GDM1 (cell line): Measurements from ENCODE around the gene SPRING1.

ENCODE experiments used
- DNase-seq: peaks from one replicate; lab custom pipeline; 2025; lab: John Stamatoyannopoulos, UW

SPRING1 gene

DNA sequence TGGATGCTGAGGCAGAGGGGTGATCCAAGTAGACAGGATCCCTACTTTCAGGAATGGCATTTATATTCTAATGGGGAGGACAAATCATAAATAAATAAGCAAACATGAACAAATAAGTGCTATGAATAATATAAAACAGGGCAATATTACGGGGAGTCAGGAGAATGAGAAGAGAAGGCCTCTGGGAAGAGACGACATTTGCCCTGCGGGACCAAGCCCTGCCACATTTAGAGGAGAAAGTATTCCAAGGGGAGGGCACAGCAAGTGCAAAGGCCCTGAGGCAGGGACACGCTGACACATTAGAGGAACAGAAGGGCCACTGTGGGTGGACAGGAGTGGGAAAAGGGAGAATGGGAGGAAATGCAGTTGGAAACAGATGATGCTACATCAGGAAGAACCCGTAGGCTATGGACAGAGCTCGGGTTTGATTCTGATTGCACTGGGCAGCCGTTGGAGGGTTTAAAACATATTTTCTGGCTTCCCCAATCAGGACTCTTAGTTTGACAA, 1.6 kb upstream of the SPRING1 start:
- DNase-seq = no peak

DNA sequence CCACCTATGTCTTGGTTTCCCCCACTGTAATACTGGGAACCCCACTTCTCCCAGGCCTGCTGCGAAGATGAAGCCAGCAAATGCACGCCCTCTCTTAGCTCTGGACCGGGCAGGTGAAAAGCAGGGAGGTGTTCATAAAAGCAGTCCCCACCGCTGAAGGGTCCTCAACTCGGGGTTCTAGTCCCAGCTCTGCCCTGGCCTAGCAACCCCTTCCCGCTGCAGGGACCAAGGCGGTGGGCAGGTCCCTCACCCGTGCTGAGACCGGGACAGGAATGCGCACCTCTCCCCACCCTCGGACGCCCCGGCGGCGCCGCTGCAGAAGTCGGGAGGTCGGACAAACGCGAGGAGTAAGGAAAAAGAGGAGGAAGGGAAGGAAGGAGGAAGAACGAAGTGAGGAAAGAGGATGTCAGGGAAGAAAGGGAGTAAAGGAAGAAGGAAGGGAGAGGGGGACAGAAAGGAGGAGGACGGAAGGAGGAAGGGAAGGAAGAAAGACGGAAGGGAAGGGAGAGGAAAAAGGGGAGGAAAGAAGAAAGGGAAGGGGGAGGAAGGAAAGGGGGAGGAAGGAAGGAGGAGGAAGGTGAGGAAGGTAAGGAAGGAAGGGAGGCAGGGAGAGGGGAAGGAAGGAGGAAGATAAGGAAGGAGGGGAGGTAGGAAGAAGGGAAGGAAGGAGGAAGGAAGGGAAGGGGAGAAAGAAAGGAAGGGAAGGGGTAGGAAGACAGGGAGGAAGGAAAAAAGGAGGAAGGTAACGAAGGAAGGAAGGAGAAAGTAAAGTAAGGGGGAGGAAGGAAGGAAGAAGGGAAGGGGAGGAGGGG, 701 bp downstream of the SPRING1 start:
- DNase-seq = no peak

DNA sequence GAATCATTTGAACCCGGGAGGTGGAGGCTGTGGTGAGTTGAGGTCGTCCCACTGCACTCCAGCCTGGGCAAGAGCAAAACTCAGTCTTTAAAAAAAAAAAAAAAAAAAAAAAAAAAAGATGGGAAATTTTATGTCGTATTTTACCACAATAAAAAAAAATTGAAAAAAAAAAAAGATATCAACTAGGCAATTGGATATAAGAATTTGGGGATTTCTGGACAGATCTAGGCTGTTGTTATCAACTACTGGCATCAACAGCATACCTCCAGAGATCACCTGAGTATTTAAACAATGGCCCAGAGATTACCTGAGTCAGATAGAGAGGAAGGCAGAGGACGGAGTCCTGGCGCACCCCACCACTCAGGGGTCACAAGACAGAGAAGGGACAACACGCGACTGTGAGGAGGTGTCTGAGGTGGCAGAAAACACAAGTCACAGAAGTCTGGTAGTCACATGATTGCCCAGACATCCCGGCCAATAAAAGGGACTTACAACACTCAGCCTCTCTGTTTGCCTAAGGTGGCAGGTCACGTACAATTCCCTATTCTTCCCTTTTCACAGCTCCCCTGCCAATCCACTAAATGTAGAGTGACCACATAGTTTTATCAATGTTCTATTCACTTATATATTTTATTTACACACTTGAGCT, 1.8 kb downstream of the SPRING1 start:
- DNase-seq = no peak

DNA sequence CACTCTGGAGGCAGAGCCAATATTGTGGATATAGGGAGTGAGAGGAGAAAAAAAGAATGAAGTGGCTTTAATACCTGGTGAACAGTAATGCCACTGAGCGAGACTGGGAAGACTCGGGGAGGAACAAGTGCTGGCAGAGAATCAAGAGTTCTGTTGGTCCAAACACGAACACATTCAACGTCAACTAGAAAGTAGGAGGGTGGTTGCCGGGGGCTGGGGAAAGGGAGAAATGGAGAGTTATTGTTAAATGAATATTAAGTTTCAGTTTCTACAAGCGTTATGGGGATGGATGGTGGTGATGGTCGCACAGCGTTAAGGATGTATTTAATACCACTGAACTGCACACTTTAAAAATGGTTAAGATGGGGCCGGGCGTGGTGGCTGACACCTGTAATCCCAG, 2.8 kb downstream of the SPRING1 start:
- DNase-seq = no peak

DNA sequence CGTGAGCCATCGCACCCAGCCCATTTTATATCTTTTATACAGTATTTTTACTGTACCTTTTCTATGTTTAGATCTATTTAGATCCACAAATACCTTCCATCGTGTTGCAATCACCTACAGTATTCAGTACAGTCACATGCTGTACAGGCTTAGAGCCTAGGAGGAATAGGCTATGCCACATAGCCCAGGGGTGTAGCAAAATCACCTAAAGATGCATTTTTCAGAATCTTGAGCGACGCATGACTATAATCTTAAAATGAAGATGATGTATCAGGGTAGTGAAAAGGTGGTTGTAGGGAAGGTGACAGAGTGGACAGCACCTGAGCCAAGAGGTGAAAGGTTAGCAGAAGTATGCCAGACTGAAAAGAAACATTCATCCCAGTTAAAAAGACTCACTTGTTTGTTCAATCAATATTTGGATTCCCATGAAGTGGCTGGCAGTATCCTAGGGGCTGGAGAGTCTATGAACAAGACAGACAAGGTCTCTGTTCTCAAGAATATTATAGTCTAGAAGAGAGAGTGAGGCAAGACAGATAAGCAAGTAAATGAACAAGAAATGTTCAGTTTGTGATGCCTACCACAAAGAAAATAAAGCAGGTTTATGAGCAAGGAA, 3.6 kb downstream of the SPRING1 start:
- no peak for DNase-seq

DNA sequence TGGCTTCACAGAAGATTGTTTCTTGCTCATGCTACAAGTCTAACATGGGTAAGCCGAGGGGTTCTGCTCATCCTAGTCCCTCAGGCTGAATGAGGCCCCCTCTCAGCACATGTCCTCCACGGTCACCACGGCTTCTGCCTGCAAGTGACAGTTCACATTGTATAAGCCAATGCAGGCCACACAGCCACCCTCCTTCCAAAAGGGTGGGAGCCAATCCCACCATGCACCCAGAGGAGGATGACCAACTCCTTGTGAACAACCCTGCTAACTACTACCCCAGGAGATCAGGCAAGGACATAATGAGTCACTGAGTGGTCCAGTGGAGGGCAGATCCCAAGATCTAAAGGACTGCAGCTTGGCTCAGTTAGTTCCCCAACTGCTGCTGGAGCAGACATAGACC, 6.1 kb downstream of the SPRING1 start:
- DNase-seq = no peak

DNA sequence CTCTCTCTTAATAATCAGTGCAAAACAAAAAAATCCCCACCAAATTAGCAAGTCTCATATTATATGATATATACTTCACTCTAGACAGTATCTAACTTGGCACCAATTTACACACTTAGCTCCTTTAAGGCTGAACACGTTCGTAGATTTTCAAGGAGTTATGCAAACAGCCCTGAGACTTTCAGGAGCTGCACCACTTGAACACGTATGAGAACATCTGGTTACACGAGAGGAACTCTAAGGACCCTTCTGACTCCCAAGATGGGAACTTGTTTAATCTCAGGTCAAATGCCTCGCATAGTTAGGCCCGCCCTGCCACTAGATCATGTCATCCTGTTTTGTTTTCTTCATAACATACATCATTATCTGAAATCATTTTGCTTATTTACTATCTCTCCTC, 10.0 kb downstream of the SPRING1 start:
- no peak for DNase-seq

DNA sequence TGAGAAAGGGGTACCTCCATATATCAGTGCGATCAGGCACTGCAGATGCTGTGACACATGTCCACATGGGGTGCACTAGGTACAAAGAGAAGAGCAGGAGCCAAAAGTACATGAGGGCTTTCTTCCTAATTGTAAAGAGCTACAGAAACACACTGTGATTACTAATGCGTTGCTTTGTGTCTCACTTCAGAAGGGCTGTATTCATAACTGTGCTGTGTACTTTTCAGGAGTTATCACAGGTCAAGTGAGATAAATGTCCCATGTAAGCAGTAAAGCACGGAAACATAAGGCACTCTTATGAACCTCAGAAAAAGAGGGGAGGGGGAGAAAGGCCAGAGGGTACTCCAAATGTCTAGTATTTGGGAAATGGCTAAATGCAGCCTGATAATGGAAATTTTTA, 10.6 kb downstream of the SPRING1 start:
- no peak for DNase-seq

DNA sequence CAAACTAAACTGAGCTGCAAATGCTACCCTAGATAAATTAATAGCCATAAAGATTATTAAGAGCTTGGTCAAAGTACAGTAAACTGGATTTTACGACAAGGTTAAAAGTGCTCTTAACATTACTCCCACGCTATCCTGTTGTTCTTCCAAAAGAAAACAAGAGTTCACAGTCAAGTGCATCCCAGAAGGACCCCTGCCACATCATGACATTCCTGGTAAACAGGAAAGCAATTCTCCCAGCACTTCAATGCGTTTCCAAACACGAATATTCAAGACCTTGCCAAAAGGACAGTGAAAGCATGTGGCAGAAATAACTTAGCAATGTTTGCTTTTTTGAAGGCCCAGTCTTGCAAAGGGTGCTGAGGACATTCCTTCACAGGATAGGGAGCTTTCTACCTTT, 11.2 kb downstream of the SPRING1 start:
- DNase-seq = no peak

DNA sequence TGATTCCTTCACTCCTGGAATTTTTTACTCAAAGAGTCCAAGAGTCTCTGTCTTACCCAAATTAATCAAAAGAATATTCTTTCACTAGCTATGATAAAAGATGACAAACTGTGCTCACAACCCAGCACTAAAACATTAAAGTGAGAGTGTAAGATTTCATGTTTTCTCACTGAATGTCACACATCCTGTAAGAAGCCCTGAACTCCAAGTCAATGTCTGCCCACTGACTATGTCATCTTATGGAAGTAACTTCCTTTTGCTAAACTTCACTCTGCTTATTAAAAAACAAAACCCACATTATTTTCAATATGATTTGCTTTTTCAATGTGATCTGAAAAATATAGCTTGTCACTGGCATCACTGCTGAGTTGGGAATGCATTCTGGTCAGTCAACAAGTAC, 15.6 kb downstream of the SPRING1 start:
- DNase-seq = no peak

DNA sequence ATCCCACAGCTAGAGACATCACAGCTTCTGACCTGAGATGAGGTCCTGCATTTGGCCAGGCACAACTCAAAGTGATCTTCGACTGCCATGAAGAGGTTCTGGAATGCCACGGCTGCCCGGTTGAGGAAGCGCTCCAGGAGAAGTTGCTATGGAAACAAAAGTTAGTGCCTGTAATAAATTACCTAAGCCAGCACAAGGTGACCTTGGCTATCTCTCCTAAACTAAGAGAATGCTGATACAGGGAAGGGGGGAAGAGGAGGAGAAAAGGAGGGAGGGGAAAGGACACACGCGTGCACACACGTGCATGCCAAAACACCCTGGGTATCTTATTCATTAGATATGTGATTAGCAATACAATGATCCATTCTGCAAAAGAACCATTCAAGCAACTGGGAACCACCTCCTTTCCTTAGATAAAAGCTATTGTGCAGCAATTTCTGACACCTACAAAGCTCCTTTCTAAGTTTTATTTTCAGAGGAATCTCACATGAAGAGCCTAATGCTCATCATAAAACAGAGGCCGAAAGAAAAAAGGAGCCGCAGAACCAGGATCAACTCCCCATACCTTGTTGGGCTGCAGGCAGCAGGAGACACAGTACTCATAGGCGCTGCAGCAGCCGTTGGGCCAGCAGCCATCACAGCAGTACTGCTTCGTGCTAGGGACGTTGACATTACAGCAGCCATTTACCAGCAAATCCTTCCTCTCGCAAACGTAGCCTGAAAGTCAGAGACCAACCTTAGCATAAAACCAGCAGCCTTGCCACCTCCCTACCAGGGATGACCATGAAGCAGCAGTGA, 17.9 kb downstream of the SPRING1 start:
- no peak for DNase-seq

DNA sequence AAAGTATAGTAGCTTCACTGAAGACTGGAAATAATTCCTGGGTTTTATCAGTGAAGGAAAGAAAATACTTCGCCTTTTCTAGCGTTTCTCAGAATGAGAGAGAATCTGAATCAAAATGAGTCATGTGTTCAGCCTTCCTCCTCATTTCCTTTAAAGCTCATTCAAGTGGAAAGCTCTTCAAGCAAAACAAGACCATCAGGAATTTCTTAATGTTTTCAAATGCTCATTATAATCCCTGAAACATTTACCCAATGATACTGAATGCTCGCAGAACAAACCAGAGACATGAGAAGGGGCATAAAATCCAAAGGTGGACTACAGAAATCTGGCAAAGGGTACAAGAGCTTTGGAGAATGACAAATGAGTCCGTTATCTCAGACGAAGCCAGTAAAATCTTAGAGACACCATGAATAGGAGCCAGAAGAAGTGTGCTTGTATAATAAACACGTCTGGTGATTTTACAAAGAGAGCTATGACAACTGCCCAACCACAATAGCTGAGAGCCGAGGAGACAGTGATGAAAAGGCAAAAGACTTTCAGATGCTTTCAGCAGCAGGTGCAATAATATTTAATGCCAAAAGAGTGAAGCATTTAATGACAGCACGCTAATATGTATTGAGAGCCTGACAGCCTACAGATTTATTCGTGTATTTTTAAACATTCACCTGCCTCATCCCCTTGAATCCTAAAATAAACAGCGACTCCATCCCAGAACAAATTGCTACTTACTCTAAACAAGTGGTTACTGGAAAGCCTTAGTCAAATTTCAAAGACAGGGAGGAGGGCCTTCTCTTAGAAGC, 19.0 kb downstream of the SPRING1 start:
- DNase-seq = no peak

DNA sequence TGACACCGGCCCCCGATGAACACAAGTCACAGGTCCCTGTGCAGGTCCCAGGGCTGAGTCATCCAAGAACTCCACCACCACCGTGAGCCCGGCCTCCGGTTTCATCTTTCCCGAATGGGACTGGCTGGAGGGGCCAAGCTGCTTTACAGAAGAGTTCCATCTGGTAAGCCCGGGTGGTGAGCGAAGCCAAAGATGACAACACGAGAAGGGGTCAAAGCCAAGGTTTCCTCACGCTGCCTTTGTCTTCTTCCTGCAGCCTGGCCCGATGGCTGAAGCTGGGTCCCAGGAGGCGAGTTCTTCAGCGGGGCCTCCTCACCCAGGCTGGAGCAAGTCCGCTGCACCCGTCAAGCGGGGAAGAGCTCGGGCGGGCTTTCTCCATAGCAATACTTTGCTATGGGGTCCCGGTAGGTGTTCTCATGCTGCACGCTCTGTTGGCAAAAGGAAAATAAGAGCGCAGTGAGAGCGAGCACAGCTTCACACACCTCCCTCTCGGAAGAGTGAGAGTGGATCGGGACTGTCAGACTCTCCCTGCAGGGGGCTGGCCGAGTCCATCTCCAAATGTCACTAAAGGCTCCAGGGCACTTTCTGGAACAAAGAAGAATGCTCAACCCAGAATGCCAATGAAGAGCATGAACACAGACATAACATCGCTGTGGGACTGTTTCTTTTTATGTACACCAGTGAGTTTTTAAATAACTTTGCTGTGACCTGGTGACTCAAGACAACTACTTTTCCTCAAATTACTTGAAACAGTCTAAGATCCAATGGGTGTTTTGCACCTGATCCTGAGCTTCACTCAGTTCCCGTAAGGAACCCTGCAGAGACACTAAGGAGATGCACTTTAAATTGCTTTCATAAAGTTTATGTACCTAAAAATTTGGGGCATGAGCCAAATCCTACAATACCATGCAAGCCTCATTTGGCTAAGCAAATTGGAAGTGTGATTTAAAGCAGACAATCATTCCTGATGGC, 20.1 kb downstream of the SPRING1 start:
- DNase-seq = no peak

DNA sequence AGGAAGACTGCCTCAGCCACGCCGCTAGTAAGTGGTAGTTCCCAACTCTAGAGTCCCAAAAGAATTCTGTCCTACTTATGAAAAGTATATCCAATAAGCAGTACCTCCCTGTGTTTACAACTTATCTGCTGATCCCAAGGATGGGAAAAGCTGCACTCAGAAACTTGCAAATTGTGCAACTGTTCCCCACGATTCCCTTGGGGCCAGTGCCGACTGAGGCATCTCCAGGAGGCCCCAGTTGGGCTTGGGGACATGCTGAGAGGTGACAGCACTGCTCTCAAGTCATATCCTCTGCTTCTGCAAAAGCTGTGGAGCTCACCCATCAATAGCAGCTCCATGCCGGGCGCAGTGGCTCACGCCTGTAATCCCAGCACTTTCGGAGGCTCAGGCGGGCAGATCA, 23.7 kb downstream of the SPRING1 start:
- no peak for DNase-seq

DNA sequence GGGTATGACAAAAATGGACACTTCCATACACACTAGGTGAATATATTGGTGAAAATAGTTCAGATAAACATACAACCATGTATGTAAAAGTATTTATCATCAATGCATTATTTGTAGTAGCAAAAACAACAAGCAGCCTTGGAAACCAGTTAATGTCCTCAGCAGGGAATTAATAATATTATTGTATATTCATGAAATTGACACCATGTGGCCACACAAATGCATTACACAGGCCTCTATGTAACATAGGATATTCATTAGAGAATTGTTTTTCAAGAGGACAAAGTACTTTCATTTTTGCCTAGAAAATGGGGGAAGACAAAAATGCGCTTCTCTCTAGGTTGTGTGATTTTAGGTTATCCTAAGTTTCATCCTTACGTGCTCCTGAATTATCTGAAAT, 24.3 kb downstream of the SPRING1 start:
- DNase-seq = no peak

DNA sequence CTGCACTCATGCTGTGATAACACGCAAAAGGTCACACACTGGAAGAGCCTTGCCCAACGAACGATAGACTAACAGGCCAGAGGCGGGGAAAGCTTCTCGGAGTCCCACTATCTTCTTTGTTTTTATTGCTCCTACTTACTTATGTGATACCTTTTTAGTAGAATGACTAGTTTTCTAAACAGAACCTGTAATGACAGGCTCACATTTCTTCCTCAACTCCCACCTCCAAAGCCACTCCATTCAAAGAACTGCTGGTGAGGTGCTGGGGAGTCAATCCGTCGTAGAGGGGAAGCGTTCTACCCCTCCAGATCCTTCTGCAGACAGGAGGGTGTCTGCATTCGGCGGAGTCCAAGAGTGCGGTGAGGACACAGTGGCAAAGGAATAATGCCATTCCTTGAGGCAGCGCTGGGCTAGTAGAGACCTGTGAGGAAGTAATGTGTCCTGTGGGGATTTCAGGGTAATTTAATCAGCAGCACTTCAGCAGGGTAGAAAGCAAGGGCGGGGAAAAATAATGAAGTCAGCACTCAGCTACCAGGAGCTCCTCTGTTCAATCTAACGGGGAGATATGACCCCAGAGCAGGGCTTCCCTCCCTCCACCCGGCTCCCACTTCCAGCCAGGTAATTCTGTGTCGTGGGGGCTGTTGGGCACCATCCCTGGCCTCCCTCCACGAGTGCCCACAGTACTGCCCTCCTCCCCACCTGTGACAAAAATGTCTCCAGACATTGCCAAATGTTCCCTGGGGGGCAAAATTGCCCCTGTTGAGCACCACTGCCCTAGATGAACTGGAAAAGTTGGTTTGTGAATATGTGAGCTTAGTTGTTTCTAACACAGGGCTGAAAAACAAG, 25.2 kb downstream of the SPRING1 start:
- no peak for DNase-seq

DNA sequence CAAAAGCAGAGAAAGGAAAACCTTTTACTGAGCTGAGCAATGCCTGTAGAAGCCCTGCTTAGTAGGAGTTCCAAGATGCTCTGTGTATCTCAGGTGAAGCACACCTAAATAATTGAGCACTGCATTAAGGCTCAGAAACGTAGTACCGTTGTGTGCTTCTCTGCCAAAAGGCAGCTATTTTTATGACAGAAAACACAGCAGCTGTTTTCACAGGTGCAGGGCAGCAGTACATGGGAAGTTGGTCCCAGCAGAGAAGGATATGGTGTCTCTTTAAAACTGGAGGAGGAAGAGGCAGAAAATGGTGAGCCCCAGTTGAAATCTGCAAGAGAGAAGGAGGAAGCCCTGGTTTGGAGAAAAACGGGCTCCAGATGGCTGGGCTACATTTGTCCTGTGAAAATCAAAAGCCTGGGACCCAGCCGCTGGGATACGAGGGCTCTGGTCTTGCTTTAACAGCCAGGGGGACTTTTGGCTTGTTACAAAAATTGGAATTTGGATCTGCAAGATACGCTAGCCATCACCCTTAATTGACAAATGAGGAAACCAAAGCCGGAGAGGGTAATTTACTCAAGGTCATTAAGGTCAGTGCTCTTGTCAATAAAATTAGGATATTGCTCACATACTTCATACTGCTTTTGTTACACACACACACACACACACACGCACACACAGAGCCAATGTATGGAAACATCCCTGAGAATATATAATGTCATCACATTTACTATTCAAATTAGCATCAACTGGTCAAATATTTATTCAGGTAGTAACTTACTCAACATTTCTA, 27.3 kb downstream of the SPRING1 start:
- no peak for DNase-seq

DNA sequence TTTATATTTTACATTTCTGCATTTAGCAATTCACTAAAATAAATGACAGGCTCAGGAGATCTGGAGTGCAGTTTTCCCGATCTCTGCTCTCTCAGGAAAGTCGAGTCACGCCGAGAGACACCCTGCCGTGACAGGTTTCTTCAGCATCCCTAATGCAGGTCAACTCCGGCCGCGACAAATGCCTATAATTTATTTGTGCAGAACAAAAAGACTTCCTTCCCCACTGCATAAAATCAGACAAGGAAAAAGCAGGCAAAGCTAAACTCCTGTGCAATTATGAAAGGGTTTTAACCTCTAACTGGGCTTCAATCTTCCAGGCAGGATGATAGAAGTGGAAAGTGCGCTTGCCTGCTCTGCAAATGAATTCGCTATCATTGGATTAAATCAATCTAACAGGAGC, 28.1 kb downstream of the SPRING1 start:
- DNase-seq = no peak
